T-helper 9 cell (primary cell): ENCODE results near the gene PRKAB1.

Experiments used
- DNase-seq: peaks from one replicate; pipeline ENCODE4 v3.0.0-alpha.2; 2020

PRKAB1 gene

DNA sequence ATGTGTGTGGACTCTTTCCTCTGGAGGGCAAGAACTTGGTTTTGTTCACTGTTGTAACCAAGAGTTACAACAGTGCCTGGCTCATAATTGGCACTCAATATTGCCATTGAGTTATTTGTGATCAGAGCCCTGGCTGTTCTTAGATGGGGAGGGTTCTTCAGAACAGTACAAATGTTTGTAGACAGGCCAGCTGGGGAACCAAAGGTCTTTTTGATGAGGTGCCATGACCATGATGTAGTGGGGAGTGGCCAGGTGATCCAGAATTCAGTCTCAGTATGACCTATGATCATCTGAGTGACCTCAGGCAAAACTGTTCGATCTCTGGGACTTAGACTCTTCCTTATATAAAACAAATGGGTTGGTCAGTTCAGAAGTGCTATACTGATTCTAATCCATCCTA lies 3.3 kb upstream of the PRKAB1 start:
- DNase-seq = no peak

- DNase-seq = no peak
Measured at GRCh38 chr12:119665164-119665929, 2.6 kb upstream of the PRKAB1 start.

- no peak for DNase-seq
Measured at GRCh38 chr12:119666226-119666795, 1.6 kb upstream of the PRKAB1 start.

DNA sequence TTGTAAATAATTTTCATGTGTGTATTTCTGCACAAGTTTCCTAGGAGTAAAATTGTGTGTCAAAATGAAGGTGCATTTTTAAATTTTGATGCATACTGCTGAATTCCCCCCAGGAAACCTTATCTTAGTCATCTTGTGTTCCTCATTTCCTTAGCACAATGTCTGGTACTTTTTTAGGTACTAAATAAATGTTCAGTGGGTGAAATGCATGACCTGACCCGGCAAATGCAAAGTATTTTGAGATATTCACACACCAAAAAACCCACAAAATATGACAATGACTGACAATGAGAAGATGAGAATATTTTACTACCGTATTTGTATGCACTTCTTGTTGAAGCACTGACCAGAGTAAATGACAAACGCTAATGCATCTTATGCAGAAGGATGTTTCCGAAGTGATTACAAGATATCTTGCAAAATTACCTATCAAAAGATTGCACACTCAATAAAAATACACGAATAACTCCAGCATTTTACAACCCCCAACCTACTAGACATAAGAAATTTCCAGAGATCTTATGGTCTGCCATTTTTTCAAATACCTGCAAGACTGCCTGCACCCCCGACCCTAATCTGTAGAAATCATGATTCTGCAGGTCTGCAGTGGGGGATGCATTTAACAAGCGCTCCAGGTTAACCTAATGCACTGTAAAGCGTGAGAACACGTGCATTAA lies 895 bp upstream of the PRKAB1 start:
- DNase-seq = no peak

DNA sequence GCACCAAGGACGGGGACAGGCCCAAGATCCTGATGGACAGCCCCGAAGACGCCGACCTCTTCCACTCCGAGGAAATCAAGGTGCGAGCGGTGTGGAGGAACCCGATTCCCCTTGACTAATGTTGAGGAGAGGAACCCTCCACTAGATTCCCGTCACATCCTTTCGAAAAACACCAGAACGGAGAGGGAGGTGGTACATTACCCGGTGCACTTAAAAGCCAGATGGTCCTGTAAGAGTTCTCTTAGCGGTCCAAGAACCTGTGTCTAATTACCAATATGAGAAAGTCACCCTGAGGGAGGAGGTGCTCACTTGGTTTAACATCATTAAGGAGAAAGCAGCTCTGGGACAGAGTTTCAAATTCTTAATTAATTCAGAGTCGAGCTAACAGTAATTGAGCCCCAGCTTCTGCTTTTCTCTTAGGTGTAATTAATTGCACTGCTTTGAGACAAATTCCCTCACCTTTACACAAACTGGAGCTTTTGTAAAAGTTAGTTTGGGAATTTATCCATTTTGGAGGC lies 450 bp downstream of the PRKAB1 start:
- DNase-seq = no peak

DNA sequence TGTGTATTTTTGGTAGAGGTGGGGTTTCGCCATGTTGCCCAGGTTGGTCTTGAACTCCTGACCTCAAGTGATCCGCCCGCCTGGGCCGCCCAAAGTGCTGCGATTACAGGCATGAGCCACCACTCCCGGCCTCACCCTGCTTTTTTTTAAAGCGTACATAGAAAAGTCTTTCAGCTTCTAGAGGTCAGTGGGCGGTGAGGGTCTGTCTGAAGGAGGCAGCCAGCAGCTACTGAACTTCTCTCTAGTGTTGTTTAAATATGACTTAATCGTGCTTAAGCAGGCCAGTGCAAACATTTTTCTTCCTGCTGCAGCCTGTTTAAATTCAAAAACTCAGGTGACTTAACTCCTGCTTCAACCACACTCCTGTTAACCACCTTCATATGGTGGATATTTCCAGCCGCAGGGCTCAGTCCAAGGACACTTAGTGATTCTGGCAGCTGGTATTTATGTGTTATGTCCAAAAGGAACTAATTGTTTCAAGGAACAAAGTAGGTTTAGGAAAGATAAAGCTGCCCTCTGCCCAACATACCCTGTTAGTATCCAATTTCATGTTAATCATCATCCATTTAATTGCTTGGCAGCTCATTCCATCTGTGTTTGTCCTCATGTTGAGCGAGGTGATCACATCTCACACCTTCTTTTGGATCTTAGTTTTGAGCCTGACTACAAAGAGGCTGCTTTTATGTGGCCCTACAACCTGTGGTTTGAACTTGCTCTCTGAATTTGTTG lies 2.0 kb downstream of the PRKAB1 start:
- no peak for DNase-seq

GRCh38 chr12:119671070-119671469 lies 3.1 kb downstream of the PRKAB1 start:
- DNase-seq = no peak

GRCh38 chr12:119672194-119672593 lies 4.3 kb downstream of the PRKAB1 start:
- DNase-seq = no peak

- DNase-seq = no peak
Measured at GRCh38 chr12:119673634-119674033, 5.7 kb downstream of the PRKAB1 start.

DNA sequence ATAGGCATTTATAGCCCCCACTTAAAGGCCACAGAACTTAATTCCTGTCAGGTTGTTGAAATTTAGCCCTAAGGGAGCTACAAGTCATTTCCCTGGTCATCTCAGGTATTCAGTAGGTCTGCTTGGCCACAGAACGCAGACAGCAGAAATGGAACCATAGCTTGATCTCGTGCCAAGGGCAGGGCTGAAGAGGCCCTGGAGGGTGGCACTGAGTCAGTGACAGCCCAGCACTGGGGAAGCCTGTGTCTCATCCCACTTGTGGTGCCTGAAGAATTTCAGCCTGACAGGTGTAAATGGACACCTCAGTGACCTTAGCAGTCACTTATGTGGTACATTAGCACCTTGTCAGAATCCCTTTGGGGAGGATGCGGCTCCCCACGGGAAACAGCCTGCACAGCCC lies 6.6 kb downstream of the PRKAB1 start:
- no peak for DNase-seq

- no peak for DNase-seq
Measured at GRCh38 chr12:119676022-119676421, 8.1 kb downstream of the PRKAB1 start.

GRCh38 chr12:119676573-119676972 lies 8.6 kb downstream of the PRKAB1 start:
- DNase-seq = no peak

GRCh38 chr12:119678459-119678858 lies 10.5 kb downstream of the PRKAB1 start:
- no peak for DNase-seq

GRCh38 chr12:119679081-119679480 lies 11.1 kb downstream of the PRKAB1 start:
- DNase-seq = no peak

DNA sequence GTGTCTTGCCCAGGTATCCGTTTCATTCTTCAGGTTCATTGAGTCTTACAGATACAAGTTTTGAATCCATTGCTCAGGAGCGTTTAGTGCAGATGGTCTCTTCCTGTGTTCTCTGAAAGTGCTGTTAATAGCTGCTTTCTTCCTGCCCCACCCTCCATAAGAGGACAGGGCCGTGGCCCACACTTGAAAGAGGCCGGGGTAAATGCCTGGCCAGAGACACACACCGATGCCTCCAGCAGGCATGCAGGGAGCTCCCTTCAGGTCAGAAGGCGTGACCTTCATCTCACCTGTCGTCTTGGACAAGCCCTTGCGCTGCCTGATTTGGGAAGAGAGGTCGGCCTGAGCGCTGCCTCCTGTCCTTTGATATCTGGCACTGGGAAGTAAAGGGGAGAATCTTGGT lies 11.6 kb downstream of the PRKAB1 start:
- no peak for DNase-seq

- no peak for DNase-seq
Measured at GRCh38 chr12:119681111-119681510, 13.2 kb downstream of the PRKAB1 start.

GRCh38 chr12:119681728-119682638 lies 14.1 kb downstream of the PRKAB1 start:
- DNase-seq = no peak

DNA sequence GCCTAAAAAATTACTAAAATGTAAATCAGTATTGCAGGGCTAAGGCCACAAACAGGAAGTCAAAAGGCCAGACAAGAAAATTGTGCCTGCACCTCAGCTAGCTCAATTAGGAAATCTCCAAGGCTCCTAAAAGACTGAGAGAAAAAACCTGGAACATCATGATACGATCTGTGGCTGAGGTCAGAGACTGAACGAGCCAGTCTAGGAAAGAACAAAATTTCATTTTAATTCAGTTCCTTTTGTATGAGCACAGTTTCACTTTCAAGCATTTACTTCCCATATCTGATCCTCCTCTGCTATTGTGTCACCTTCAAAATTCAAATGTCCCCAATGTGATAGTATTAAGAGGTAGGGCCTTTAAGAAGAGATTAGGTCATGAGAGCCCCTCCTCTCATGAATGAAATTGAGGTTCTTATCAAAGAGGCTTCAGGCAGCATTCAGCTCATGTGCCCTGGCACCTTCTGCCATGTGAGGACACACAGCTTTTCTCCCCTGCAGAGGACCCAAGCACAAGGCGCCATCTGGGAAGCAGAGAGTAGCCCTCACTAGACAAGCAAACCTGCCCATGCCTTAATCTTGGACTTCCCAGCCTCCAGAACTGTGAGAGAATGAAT lies 14.8 kb downstream of the PRKAB1 start:
- no peak for DNase-seq

- no peak for DNase-seq
Measured at GRCh38 chr12:119683413-119683812, 15.5 kb downstream of the PRKAB1 start.

DNA sequence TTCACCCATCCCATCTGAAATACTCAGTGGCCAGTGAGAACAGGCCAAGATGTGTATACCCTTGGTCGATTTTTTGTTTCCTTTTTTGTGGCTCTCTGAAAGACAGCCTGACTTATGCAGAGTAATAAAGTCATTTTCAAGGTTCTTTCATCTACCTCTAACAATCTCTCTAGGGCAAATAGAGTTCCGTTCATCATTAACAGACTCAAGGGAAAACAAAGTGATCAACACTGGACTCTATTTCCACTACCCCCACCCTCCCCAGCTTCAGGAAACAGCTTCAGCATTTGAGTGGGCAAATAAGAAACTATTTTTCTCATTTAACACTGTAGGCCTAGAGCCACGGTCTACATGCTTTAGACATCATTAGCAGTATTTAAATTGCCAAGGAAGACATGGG lies 15.9 kb downstream of the PRKAB1 start:
- no peak for DNase-seq

GRCh38 chr12:119684711-119685369 lies 16.9 kb downstream of the PRKAB1 start:
- no peak for DNase-seq
